Occipital lobe (tissue), 2 donors: Measurements from ENCODE around the gene ATP13A2. TPM values are rescaled to one million over a fixed set of nuclear protein-coding genes. Genes with fewer than 3 reads are reported as not detected.
"Not testable (repeated sequence)": the region's sequence is repeated elsewhere in the genome, so short reads cannot be mapped to it uniquely, and the experiment has no call there.

Source experiments
- DNase-seq: peaks from one replicate; lab custom pipeline; 2025; lab: John Stamatoyannopoulos, UW
- total RNA-seq: library from RNA; depleted of rRNA; stranded (reverse); fragments of >200 nt; gene quantifications from one replicate; pipeline ENCODE4 v1.2.3, GENCODE V29; 2014

The ATP13A2 gene
- total RNA-seq, 1 donor from 2014 or later = 59.4 TPM

DNA sequence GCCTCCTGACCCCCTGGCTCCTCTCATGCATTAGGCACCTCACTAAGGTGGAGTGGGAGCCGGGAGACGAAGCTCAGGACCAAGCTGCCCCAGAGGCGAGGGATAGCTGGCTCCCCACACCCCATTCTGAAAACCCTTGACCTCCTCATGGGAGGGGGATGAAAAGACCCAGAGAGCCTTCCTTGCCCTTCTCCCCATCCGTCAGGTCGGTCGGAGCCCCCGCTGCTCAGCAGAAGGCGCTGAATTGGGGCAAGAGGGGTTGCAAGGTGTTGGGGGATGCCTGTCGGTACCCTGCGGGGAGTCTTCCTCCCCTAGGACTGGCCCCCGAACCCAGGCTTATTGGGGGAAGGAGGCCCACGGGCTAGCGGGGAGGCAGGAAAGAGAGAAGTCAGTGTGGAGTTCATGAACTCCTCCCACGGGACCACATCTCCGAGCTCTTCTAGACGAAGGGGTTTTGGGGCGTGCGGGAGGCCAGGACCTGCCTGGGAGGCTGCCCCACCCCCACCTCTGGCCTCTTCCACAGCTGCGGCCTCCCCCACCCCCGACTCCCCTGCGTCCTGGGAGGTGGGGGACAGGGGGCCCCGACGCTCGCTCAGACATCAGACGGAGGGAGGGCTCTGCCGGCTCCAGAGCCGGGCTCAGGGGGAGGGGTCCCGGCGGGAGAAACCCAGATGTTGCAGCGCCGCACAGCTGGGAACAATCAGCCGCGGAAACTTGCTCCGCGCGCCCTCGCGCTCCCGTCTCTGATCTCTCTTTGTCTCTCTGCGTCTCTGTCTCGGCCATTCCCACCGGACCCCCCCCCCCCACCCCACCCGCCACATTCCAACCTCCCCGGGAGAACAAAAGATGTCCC lies 32.0 kb downstream of the ATP13A2 start:
- no peak for DNase-seq

DNA sequence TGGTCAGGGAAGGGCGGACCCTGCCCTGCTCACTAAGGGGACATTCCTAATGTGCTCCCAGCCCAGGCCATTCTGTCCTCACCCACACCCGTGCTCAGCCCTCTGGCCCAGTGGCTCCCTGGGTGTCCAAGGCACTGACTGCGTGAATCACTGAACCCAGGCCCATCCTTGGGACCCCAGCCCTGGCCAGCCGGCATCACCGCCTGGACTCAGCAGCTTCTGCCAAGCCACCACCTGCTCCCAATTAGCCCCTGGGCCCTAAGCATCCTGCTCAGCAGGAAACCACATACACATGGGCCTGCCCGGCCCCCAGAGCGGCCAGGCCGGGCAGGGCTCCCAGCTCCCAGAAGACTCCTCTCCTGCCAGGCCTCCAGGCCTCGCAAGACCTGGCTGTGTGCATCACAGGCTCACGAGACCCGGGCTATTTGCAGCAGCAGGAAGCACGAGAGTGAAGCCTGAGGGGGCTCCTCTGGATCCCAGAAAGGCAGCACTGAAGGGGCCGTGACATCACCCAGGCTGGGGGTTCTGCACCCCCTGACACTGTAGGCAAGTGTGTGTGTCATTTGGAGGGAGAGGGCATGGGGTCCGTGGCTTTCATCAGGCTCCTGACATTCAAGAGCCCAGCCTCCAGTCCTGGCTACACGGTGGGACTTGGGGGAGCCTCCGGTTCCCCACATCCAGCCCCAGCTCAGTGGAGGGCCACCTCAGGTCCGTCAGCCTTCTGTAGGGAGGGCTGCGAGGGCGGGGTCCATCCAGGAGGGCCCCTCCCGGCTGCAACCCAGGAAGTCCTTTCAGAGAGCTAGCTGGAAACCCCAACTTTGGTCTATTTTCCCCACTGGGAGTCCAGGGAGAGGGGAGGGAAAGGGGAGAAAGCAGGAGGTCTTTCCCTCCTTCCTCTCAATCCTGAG lies 32.9 kb downstream of the ATP13A2 start:
- no peak for DNase-seq

DNA sequence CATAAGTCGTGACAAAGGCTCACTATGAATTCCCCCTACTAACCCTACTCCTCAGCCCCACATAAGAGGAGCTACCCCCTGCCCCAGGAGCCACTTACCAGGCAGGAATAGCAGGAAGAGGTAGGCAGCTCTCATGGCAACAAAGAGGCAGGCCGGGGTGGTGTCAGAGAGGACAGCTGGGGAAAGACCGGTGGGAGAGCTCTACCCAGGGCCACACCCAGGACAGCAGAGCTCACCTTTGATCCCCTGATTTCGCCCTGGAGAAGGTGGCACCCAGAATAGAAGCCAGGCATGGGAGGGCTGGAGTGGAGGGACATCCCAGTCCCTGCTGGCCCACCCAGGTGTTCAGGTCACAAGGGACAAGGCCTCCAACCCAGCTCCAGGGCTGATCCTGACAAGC lies 33.6 kb downstream of the ATP13A2 start:
- no peak for DNase-seq

DNA sequence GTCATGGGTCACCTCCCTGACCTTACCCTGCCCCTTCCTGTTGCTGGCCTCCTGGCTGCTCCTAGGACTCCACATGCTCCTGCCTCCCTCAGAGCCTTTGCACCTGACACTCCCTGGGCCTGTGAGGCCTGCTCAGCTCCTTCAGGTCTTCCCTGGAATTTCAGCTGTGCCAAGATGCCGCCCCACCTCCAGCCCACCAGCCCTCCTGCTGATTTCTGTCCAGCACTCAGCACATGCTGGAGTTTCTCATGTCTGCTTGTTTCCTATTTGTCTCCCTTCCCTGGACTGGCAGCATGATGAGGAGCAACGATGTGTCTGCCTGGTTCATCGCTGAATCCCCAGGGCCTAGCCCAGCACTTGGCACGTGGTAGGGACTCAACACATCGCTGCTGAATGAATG lies 34.4 kb downstream of the ATP13A2 start:
- no peak for DNase-seq

DNA sequence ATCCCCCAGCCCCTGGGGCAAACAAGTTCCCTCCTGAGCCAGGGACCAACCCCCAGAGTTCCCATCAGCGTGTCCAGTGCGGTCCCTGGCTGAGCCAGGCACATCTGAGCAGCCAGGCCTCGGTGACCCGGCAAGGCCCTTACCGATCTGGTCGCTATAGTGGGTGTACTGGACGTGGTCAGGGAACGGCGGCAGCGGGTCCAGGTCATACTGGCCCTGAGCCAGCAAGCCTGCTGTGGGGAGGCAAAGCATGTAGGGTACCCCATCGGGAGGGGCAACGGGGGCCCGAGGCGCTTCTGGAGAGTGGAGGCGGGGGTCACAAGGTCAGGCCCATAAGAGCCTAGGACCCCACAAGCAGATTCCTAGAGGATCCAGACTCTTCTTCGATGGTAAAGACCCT lies 34.8 kb downstream of the ATP13A2 start:
- DNase-seq = no peak

DNA sequence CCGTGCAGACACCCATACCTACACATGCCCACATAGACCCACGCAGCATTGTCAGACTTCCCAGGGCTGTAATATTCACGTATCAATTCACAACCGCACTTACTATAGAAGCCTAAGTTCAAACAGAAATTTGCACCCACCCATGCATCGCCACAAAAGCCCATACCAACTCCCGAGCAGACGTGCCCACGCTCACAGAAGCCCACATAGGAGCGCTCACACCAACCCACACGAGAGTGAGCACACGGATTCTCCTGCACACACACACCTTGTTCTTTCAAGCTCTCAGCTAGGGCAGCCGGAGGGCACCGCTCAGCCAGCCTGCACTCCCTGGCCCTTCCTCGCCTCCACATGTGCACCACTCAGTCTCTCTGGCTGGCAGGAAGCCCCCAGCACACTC lies 35.9 kb downstream of the ATP13A2 start:
- DNase-seq = no peak

DNA sequence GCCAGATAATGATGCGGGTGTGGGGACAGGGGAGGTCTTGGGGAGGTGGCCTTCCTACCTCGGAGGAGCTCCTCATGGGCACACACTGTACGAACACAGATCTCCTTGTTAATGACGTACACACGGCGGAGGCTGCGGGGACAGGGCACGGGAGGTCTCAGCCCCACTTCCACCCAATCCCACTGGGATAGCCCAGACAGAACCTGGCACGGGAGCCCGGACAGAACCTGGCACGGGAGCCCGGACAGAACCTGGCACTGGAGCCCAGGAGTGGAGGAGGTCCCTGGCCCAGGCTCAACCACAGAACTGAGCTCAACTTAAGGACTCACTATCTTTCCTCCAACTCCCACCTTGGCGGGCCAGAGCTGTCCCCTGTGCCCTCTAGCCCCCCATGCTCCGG lies 36.5 kb downstream of the ATP13A2 start:
- DNase-seq = no peak

DNA sequence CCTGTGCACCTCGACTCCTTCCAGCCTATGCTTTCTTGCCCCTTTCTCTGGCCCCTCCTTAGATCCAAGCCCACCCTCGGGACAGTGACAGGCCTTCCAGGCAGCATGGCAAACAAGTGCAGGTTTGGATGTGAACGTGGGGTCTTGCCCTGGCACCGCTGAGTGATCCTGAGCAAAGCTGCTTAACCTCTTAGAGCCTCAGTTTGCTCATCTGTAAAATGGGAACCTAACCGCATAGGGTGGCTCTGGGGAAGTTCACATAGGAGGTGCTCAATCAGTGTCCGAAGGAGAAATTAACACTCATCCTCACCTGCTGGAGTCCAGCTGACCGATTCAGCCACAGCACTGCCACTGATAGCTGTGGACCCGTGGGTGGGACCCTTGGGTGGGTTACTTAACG lies 38.5 kb downstream of the ATP13A2 start:
- no peak for DNase-seq

DNA sequence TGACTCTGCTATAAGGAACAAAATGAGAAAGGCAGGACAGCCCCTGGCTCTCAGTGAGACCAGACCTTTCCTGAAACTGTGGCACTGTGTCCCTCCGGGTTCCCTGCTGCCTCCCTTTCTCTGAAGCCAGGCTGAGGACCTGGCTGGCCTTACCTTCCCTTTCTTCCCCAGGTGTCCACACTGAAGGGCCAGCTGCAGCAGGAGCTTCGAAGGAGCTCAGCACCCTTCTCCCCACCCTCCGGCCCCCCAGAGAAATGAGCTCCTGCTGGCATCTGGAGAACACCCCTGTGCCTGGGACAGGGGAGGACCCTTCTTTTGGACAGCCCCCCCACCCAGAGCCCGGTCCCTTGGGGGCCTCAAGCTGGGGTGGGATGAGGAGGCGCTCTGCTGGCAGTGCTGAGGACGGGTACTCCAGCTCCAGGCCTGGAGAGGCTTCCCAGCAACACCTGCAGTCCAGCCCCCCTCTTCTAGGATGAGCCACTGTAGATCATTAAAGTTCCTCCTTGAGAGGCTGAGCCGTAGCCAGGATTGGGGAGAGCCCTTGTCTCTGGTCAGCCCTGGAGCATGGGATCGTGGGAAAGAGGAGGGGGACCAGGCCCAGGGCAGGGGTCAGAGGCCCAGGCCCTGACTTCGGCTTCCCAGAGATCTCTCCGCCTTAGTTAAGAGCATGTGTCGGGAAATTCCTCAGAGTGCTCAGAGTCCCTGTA lies 39.4 kb downstream of the ATP13A2 start:
- DNase-seq = no peak

DNA sequence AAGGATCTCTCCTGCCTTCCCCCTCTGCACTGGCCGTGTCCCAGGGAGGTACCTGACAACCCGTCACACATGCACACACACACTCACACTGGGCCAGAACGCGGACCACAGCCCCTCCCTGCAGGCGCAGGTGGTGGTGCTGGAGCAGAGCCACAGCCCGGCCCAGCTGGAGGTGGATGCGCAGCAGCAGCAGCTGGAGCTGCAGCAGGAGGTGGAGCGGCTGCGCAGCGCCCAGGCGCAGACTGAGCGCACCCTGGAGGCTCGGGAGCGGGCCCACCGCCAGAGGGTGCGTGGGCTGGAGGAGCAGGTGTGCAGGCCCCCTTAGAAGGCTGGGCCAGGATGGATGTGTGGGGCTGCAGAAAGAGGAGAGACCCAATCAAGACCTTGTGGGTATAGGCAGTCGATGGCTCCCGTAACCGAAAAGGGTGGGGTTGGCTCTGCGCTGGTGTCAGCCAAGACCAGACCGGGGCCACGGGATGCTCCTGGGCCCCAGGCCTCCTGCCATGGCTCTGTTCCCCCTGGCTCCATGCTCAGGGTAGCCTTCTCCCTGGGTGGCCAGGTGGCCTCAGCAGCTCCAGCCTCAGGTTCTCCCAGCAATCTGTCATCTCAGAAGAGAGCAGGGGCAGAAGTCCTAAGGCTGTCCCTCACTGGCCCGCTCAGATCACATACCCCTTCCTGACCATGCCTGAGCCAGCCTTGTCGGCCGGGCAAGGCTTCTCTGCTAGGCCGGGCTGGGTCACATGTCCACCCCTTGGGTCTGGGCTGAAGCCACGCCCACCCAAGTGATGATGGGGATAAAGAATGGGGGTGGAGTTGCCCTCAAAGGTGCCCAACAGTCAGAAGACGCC lies 40.2 kb downstream of the ATP13A2 start:
- DNase-seq = no peak

DNA sequence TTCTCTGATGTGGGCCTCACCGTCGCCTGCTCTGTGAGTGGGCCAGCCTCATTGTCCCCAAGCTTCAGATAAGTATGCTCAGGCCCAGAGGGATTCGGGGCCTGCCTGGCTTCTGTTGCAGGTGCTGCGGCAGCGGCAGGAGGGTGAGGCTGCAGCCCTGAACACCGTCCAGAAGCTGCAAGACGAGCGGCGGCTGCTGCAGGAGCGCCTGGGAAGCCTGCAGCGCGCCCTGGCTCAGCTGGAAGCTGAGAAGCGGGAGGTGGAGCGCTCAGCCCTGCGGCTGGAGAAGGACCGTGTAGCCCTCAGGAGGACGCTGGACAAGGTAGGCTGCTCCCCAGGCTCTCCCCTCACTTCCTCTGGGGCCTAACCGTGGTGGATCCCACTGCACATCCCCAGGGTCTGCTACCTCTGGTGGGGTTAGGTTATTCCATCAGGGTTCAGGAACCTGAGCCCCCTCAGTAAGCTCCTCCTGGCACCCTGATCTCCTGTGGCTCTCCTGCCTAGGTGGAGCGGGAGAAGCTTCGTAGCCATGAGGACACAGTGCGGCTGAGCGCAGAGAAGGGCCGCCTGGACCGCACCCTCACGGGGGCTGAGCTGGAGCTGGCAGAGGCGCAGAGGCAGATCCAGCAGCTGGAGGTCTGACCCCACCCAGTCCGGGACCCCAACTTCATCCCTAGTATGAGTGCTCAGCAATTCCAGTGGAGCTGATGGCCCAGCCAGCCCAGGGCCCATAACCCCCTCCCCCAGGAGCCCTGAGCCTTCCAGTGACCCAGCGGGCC lies 41.4 kb downstream of the ATP13A2 start:
- no peak for DNase-seq

DNA sequence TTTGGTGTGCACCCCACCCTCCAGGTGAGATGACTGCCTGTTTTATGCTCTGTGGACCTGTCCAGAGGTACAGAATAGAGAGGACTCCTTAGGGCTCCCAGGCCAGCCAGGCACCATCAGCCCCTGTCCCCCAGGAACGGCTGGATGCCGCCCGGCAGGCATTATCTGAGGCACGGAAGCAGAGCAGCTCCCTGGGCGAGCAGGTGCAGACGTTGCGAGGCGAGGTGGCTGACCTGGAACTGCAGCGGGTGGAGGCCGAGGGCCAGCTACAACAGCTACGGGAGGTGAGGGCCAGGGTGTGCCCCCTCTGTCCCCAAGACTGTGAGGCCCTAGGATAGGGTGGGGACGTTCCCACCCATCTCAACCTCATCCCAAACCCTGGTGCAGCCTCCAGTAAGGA lies 42.1 kb downstream of the ATP13A2 start:
- DNase-seq = no peak

DNA sequence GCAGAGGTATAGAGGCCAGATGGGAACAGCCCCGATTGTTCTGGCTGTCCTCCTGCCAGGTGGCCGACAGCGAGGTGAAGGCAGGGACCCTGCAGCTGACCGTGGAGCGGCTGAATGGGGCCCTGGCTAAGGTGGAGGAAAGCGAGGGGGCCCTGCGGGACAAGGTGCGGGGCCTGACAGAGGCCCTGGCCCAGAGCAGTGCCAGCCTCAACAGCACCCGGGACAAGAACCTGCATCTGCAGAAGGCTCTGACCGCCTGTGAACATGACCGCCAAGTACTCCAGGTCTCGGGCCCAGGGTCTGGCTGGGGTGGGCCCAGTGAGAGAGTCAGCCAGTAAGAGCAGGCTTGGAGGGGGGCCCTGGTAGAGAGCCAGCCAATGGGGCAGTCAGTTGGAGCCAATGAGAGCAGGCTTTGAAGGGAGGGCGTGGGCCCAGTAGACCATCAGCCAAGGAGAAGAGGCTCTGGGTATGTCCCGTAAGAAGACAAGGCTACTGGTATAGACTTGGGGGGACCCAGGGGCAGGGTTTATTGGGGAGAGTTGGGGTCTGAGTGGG lies 42.6 kb downstream of the ATP13A2 start:
- no peak for DNase-seq

DNA sequence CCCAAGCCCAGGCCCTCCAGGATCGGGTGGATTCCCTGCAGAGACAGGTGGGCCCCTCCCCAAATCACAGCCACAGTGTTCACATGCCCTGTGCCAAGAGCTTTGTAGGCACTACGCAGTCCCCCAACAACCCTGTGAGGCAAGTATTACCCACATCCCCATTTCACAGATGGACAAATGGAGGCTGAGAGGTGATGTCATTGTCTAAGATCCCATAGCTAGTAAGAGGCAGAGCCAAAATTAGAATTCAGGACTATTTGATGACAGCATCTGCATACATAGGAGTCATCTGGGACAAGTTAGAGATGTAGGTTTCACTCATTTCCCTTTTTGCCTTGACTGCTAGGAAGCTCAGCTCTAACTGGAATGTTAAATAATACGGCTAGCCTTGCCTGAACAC lies 43.4 kb downstream of the ATP13A2 start:
- DNase-seq = no peak

DNA sequence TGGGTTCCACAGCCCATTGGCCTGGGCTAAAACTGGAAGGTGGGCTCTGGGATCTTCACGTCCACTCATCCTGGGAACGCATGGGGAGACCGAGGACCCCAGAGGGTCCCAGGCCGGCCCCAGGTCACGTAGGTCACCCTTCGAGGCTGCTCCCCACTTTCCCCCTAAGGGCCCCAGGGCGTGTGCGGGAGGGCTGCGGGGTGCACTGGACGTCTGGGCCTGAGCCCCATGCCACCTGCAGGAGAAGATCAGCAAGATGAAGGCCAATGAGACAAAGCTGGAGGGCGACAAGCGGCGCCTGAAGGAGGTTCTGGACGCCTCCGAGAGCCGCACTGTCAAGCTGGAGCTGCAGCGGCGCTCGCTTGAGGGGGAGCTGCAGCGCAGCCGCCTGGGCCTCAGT lies 43.8 kb downstream of the ATP13A2 start:
- DNase-seq = no peak

DNA sequence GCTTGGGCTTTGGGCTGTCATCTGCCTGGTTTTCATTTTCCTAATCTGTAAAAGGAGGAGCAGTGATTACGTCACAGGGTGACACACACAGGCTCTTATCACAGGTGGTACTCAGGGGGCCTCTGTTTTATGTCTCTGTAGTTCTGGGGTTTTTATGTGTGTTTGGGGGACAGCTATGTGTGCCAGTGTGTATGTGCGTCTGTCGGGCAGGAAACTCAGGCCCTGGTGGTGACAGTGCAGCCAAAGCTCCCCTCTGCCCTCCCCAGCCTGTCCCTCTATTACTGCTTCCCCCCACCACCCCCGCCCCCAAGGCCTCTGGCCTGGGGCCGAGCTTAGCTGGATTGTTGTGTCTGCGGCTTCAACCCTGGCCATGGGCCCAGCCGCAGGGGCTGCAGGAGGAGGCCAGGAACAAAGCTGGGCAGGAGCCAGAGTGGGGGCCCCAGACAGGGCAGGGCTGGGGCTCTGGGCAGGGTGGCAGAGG lies 44.6 kb downstream of the ATP13A2 start:
- no peak for DNase-seq

DNA sequence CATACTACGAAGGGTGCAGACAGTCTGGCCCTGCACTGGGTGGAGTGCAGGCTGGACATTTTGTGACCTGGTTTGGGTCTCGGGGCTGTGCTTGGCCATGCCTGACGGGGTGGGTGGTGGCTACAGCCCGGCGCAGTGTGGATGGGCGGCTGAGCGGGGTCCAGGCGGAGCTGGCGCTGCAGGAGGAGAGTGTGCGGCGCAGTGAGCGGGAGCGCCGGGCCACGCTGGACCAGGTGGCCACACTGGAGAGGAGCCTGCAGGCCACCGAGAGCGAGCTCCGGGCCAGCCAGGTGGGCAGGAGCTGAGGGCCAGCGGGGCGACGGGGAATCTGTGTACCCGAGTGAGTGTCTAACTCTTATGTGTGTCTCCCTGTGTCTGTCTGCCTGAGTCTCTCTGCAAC lies 45.4 kb downstream of the ATP13A2 start:
- DNase-seq = no peak

DNA sequence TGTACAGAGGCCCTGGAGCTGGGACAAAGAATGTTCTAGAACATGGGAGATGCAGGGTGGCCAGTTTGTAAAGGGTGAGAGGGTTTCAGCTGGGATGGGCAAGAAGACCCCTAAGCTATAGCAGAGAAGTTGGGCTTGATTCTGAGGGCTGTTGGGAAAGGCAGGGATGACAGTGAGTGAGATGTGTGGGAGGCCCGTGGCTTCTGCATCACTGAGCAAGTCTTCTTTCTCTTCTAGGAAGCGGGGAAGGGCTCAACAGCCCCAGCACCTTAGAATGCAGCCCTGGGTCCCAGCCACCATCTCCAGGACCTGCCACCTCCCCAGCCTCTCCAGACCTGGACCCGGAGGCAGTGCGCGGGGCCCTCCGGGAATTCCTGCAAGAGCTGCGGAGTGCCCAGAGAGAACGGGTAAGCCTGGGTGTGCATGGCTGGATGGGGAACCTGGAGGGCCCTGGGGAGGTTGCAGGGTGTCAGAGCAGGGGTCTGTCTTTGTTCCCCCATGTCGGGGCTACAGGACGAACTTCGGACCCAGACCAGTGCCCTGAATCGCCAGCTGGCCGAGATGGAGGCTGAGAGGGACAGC lies 46.2 kb downstream of the ATP13A2 start:
- DNase-seq = no peak

DNA sequence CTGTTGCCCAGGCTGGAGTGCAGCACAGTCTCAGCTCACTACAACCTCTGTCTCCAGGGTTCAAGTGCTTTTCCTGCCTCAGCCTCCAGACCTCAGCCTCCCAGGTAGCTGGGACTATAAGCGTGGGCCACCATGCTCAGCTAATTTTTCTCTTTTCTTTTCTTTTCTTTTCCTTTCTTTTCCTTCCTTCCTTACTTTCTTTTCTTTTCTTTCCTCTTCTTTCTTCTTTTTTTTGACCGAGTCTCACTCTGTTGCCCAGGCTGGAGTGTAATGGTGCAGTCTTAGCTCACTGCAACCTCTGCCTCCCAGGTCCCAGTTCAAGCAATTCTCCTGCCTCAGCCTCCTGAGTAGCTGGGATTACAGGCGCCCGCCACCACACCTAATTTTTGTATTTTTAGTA lies 47.6 kb downstream of the ATP13A2 start:
- DNase-seq = not testable (repeated sequence)
